Ovary (tissue), 9 donors: Measurements from ENCODE around the gene SERPINE3. TPM values are rescaled to one million over a fixed set of nuclear protein-coding genes. Genes with fewer than 3 reads are reported as not detected.

ENCODE experiments used
- DNase-seq, 5 donors: peaks; one replicate each; pipeline ENCODE4 v3.0.0-alpha.2; 2019 to 2020
- H3K27ac ChIP-seq, 2 donors: fragments of 200-600 bp; one replicate each; pipeline versions ENCODE4 v1.5.1 to v1.8.0; 2019 to 2022
- H3K27me3 ChIP-seq: fragments of 200-600 bp; one replicate; pipeline ENCODE4 v1.8.0; 2022
- H3K36me3 ChIP-seq: fragments of 200-600 bp; sonication (generic); one replicate; pipeline ENCODE4 v1.5.1; 2019
- H3K4me1 ChIP-seq: one replicate; pipeline ENCODE4 v1.8.1; 2013; ENCODE audit warnings: mild to moderate bottlenecking, moderate library complexity; ENCODE audit not compliant: insufficient read depth
- H3K4me3 ChIP-seq: fragments of 200-600 bp; sonication (generic); one replicate; pipeline ENCODE4 v1.5.1; 2017
- H3K9me3 ChIP-seq, 2 donors: fragments of 200-600 bp in 1 of 2; sonication (generic) in 1 of 2; one replicate each; pipeline versions ENCODE4 v1.5.1 to v1.8.1; 2013 to 2019; ENCODE audit warnings: mild to moderate bottlenecking in 1 of 2, moderate library complexity in 1 of 2
- EP300 ChIP-seq: sonication (generic); formaldehyde crosslinking; IDR thresholded peaks from one replicate; pipeline ENCODE4 v1.6.1; 2017; ENCODE audit warnings: antibody characterized with exemption
- POLR2A ChIP-seq: fragments of 450-650 bp; IDR thresholded peaks from one replicate; pipeline ENCODE4 v1.6.1; 2017; ENCODE audit warnings: antibody characterized with exemption, mild to moderate bottlenecking, moderate library complexity
- WGBS, 3 donors: extraction: QIAGEN DNeasy Blood & Tissue Kit in 1 of 3; methylation state at CpG; one replicate each; pipeline versions ENCODE4 v1.1.5 to v1.1.7; 2013 to 2017; 5-methylcytosine and 5-hydroxymethylcytosine counted together
- intact Hi-C, 4 donors: fragments of 100-400 bp; cut with DNase I; formaldehyde crosslinking; loops; one replicate each; pipeline versions ENCODE4 v1.11.0 to v1.15.1; 2022 to 2023
- polyA plus RNA-seq, 2 donors: library from polyadenylated mRNA; stranded (reverse); fragments of 200-250 nt in 1 of 2; fragments of 350-450 nt in 1 of 2; fragmentation: Illumina TruSeq in 1 of 2; extraction: RNeasy Lipid Tissue Mini Kit (QIAGEN cat#74804) in 1 of 2; gene quantifications; one replicate each; pipeline ENCODE4 v1.2.3, GENCODE V29; 2013 to 2014
- total RNA-seq, 7 donors: library from RNA; depleted of rRNA in 2 of 7; stranded (reverse); fragments of >200 nt in 2 of 7; fragmentation: NEBNext Ultra II Directional in 3 of 7; extraction: Animal tissue kit (Norgen Biotek cat#: 25700) in 3 of 7; gene quantifications; one replicate each; pipeline versions ENCODE4 v1.1.0 to v1.2.4, GENCODE V29; 2016 to 2023
- TF ChIP-seq, protein P1 (sequence below), 3 donors: fragments of 450-650 bp in 2 of 3; fragments of 200-600 bp in 1 of 3; IDR thresholded peaks; one replicate each; pipeline versions ENCODE4 v1.5.1 to v1.8.0; 2016 to 2022; ENCODE audit warnings: antibody characterized with exemption in 3 of 3, mild to moderate bottlenecking in 1 of 3
- donor health status: DM: no; HTN: no; CAD: no; lungs with moderate emphysema.
- donor health status: DM: no; HTN: no; CAD: no.
- donor health status: Bipolar disorder and iron deficiency.
- donor health status: DM: yes; HTN: yes; CAD: no.
- donor health status: DM: no; HTN: no; CAD: no.
- donor health status: DM: yes; HTN: yes; CAD: no.

Gene SERPINE3
- total and polyA plus RNA-seq, 9 donors, result 0.11 to 0.18 TPM; not detected in 7

DNA sequence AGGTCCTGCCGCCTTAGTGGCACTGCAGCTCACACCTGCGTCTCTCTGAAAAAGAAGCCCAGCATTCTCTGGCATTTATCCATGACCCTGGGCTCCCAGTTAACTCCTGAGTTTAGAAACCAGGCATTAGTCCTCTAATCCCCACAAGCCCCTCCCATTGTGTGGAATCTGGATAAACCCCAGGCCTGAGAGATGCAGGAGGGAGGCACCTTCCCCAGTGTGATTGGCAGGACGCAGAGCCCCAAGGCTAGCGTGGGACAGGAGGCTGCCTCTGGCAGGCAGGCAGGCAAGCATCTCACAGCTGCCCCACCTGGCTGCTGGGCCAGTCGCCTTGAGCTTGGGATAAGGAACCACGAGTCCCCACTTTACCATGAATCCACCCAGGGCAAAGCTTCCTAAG, 11.0 kb upstream of the SERPINE3 start:
- Histone ChIP-seq H3K27me3 (no peaks in the 10 kb centered on the region), H3K4me1 (no peaks in the 10 kb centered on the region), H3K4me3 (no peak overlapping the region), H3K36me3 (no peaks in the 10 kb centered on the region), H3K27ac (no peak overlapping the region), H3K9me3 (no peaks in the 10 kb centered on the region)
- intact Hi-C loops, result no loop called here
- no peak for DNase-seq
- WGBS, 3 donors, result 60 to 72% (median 64%) methylated on average over 6 of the region's 6 CpGs
- TF ChIP-seq EP300 (no peak), POLR2A (no peak)
- TF ChIP-seq, protein P1, sequence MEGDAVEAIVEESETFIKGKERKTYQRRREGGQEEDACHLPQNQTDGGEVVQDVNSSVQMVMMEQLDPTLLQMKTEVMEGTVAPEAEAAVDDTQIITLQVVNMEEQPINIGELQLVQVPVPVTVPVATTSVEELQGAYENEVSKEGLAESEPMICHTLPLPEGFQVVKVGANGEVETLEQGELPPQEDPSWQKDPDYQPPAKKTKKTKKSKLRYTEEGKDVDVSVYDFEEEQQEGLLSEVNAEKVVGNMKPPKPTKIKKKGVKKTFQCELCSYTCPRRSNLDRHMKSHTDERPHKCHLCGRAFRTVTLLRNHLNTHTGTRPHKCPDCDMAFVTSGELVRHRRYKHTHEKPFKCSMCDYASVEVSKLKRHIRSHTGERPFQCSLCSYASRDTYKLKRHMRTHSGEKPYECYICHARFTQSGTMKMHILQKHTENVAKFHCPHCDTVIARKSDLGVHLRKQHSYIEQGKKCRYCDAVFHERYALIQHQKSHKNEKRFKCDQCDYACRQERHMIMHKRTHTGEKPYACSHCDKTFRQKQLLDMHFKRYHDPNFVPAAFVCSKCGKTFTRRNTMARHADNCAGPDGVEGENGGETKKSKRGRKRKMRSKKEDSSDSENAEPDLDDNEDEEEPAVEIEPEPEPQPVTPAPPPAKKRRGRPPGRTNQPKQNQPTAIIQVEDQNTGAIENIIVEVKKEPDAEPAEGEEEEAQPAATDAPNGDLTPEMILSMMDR (IDR thresholded peaks at IDR 0.05), result no peak

DNA sequence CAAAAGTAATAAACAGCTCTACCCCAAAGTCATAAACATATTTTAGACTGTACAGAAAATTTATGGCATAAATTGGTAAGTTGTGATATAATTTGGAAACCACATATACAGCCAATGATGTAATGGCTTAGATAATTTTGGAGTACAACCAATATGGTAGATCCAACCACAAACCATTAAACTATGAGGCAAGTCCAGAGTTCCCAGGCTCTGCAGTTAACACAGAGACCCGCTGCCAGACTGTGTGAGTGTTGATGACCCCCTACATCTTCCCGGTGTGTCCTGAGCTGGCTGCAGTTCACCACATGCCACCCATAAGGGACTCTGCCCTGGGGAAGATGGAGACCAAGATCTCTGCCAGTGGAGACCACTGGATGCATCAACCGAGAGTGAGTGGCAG, 9.9 kb upstream of the SERPINE3 start:
- Histone ChIP-seq H3K36me3 (no peaks in the 10 kb centered on the region), H3K4me3 (no peak overlapping the region), H3K9me3 (no peaks in the 10 kb centered on the region), H3K27me3 (no peaks in the 10 kb centered on the region), H3K27ac (no peak overlapping the region), H3K4me1 (no peaks in the 10 kb centered on the region)
- intact Hi-C loops, result no loop called here
- no peak for DNase-seq
- TF ChIP-seq POLR2A (no peak), EP300 (no peak)
- TF ChIP-seq, protein P1 (IDR thresholded peaks at IDR 0.05), result no peak
- 88 to 91% (median 91%) methylated on average over 3 of the region's 3 CpGs for WGBS, 3 donors

DNA sequence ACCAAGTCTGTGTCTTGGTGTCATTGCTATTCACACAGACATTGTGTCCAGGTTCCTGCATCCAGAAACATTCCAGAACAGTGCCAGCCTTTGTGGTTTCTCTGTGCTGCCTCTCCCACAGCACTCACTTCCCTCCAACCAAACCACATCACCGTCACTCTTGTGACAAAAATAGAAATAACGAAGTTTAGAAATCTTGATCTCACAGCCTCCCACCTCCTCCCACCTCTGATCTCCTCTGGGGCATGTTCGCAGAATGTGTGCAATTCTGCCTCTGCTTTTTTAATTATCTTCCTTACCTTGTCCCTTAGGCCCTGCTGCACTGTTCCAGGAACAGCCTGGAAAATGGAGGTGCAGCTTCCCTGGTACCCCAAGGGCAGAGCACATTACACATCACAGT, 8.7 kb upstream of the SERPINE3 start:
- Histone ChIP-seq H3K27me3 (no peaks in the 10 kb centered on the region), H3K4me3 (no peak overlapping the region), H3K27ac (no peak overlapping the region), H3K4me1 (no peaks in the 10 kb centered on the region), H3K9me3 (no peaks in the 10 kb centered on the region), H3K36me3 (no peaks in the 10 kb centered on the region)
- intact Hi-C loops, result no loop called here
- 47 to 55% (median 47%) methylated on average over 3 of the region's 3 CpGs for WGBS, 3 donors
- no peak for TF ChIP-seq EP300
- TF ChIP-seq POLR2A, result no peak
- TF ChIP-seq, protein P1 (IDR thresholded peaks at IDR 0.05), result no peak
- DNase-seq, result no peak

DNA sequence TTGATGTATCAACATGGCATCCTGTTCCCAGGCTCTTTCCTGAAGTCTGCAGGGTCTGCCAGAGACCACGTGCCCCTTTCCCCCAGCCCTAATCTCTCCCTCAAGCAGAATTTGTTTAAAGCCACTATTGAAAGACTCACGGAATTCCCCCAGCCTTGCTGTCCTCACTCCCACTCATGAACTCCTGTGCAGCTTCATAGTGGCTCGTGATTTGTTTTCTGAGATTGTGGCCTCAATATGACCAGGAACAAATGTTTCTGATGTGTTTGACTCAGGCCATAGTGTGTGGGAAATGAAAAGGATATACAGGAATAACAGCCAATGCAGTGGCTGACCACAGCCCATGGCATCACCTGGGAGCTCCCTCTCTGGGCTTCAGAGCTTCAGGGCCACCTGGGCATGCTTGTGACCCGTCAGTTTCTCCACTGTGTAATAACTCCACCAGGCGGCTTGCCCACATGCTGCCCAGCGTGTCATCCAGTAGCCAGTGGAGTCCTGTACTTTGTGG, 8.1 kb upstream of the SERPINE3 start:
- TF ChIP-seq EP300 (no peak), POLR2A (no peak)
- TF ChIP-seq, protein P1 (IDR thresholded peaks at IDR 0.05), result no peak
- 47 to 48% (median 47%) methylated on average over 6 of the region's 6 CpGs for WGBS, 3 donors
- H3K4me3 ChIP-seq, result no peak overlapping the region
- no peaks in the 10 kb centered on the region for H3K27me3 ChIP-seq
- no peaks in the 10 kb centered on the region for H3K4me1 ChIP-seq
- no peak for DNase-seq
- no peak overlapping the region for H3K27ac ChIP-seq
- intact Hi-C loops, result no loop called here
- H3K9me3 ChIP-seq, result no peaks in the 10 kb centered on the region
- no peaks in the 10 kb centered on the region for H3K36me3 ChIP-seq
